Amniotic epithelial cell (primary cell): ENCODE measurements around the gene CCDC70.

Experiments used
- DNase-seq: peaks from one replicate; pipeline ENCODE4 v3.0.0-alpha.2; 2010; ENCODE audit warnings: low read depth

The CCDC70 gene

GRCh38 chr13:51829568-51829899 lies 32.2 kb upstream of the CCDC70 start:
- no peak for DNase-seq

- DNase-seq = no peak
Observed at GRCh38 chr13:51831519-51831918, 30.2 kb upstream of the CCDC70 start.

- DNase-seq = no peak
Observed at GRCh38 chr13:51832471-51833152, 29.2 kb upstream of the CCDC70 start.

GRCh38 chr13:51833980-51834379 lies 27.8 kb upstream of the CCDC70 start:
- no peak for DNase-seq

GRCh38 chr13:51834581-51835171 lies 27.1 kb upstream of the CCDC70 start:
- DNase-seq = no peak

- no peak for DNase-seq
Observed at GRCh38 chr13:51837016-51837415, 24.8 kb upstream of the CCDC70 start.

- peak; percentile 53 for DNase-seq
Observed at GRCh38 chr13:51838240-51838846, 23.4 kb upstream of the CCDC70 start.

GRCh38 chr13:51839711-51840540 lies 21.8 kb upstream of the CCDC70 start:
- no peak for DNase-seq

- DNase-seq = no peak
Observed at GRCh38 chr13:51840917-51841316, 20.9 kb upstream of the CCDC70 start.

GRCh38 chr13:51841732-51842131 lies 20.0 kb upstream of the CCDC70 start:
- DNase-seq = no peak

- no peak for DNase-seq
Observed at GRCh38 chr13:51843529-51843928, 18.2 kb upstream of the CCDC70 start.

GRCh38 chr13:51844862-51845573 lies 16.8 kb upstream of the CCDC70 start, which contains the start of gene TMEM272:
TMEM272 (minus strand) TSS chr13:51845177; CDS start chr13:51838530, 6,647 bp downstream.
- peak; percentile 42 for DNase-seq

- DNase-seq = no peak
Observed at GRCh38 chr13:51845574-51846318, 16.0 kb upstream of the CCDC70 start.

- no peak for DNase-seq
Observed at GRCh38 chr13:51846756-51847155, 15.0 kb upstream of the CCDC70 start.

GRCh38 chr13:51848674-51849073 lies 13.1 kb upstream of the CCDC70 start:
- peak; percentile 31 for DNase-seq

GRCh38 chr13:51849145-51850101 lies 12.3 kb upstream of the CCDC70 start:
- DNase-seq = peak; percentile 53

GRCh38 chr13:51856027-51856736 lies 5.6 kb upstream of the CCDC70 start:
- DNase-seq = no peak

GRCh38 chr13:51856998-51857397 lies 4.8 kb upstream of the CCDC70 start:
- no peak for DNase-seq
